Measurements from ENCODE around the gene DDI2.

DDI2 gene

GRCh38 chr1:15621975-15622374 lies 4.7 kb downstream of the DDI2 start:
- H3K4me3 Mint-ChIP-seq = no peak overlapping the region
- H3K27me3 Mint-ChIP-seq (ENCODE audit: low read depth) = no peaks in the 10 kb centered on the region
- H3K4me1 Mint-ChIP-seq = peaks cover 62% of the 10 kb centered on the region
- H3K36me3 Mint-ChIP-seq (ENCODE audit: low read depth) = peaks cover 8% of the 10 kb centered on the region
- peak overlapping the region in 1 of 3 experiments; percentile 63 for H3K27ac Mint-ChIP-seq
- no peak for TF ChIP-seq CTCF (IDR thresholded peaks at IDR 0.05; ENCODE audit: unreplicated experiment in 3 of 3)
- no peaks in the 10 kb centered on the region for H3K9me3 Mint-ChIP-seq

GRCh38 chr1:15622712-15623373 lies 5.6 kb downstream of the DDI2 start:
- H3K9me3 Mint-ChIP-seq = no peaks in the 10 kb centered on the region
- TF ChIP-seq CTCF (IDR thresholded peaks at IDR 0.05; ENCODE audit: unreplicated experiment in 3 of 3) = no peak
- H3K27ac Mint-ChIP-seq = peak overlapping the region in 2 of 3 experiments; percentile 43 to 63
- H3K4me1 Mint-ChIP-seq = peaks cover 70% of the 10 kb centered on the region
- peak overlapping the region in 1 of 3 experiments; percentile 11 for H3K4me3 Mint-ChIP-seq
- no peaks in the 10 kb centered on the region for H3K27me3 Mint-ChIP-seq (ENCODE audit: low read depth)
- peaks cover 17% of the 10 kb centered on the region for H3K36me3 Mint-ChIP-seq (ENCODE audit: low read depth)

GRCh38 chr1:15623435-15623834 lies 6.2 kb downstream of the DDI2 start:
- TF ChIP-seq CTCF (IDR thresholded peaks at IDR 0.05; ENCODE audit: unreplicated experiment in 3 of 3) = no peak
- Mint-ChIP-seq H3K27me3 (ENCODE audit: low read depth) (no peaks in the 10 kb centered on the region), H3K27ac (peak overlapping the region in 1 of 3 experiments; percentile 63), H3K4me3 (no peak overlapping the region), H3K9me3 (no peaks in the 10 kb centered on the region), H3K36me3 (ENCODE audit: low read depth) (peaks cover 20% of the 10 kb centered on the region), H3K4me1 (peaks cover 71% of the 10 kb centered on the region)

- no peaks in the 10 kb centered on the region for H3K9me3 Mint-ChIP-seq
- H3K4me3 Mint-ChIP-seq = no peak overlapping the region
These were observed 7.0 kb downstream of the DDI2 start for GRCh38 chr1:15624133-15624714.

GRCh38 chr1:15625056-15625917 lies 8.0 kb downstream of the DDI2 start:
- peak overlapping the region in 2 of 3 experiments; percentile 34 to 60 for H3K27ac Mint-ChIP-seq
- H3K9me3 Mint-ChIP-seq = no peaks in the 10 kb centered on the region
- peaks cover 32% of the 10 kb centered on the region for H3K36me3 Mint-ChIP-seq (ENCODE audit: low read depth)
- no peak overlapping the region for H3K4me3 Mint-ChIP-seq
- no peaks in the 10 kb centered on the region for H3K27me3 Mint-ChIP-seq (ENCODE audit: low read depth)
- TF ChIP-seq CTCF (IDR thresholded peaks at IDR 0.05; ENCODE audit: unreplicated experiment in 3 of 3) = no peak
- H3K4me1 Mint-ChIP-seq = peaks cover 61% of the 10 kb centered on the region

More at GRCh38 chr1:15624133-15624714, 7.0 kb downstream of the DDI2 start:
- peaks cover 65% of the 10 kb centered on the region for H3K4me1 Mint-ChIP-seq
- H3K27me3 Mint-ChIP-seq (ENCODE audit: low read depth) = no peaks in the 10 kb centered on the region
- TF ChIP-seq CTCF (IDR thresholded peaks at IDR 0.05; ENCODE audit: unreplicated experiment in 3 of 3) = no peak
- H3K27ac Mint-ChIP-seq = peak overlapping the region in 1 of 3 experiments; percentile 23
- peaks cover 26% of the 10 kb centered on the region for H3K36me3 Mint-ChIP-seq (ENCODE audit: low read depth)

Data from nephron (organoid).